Measurements from ENCODE around the gene COX7A2L. TPM values are rescaled to one million over a fixed set of nuclear protein-coding genes. Genes with fewer than 3 reads are reported as not detected.
A peak's percentile ranks its signal among the peaks of the same experiment; 100 is the strongest.
"Not testable (repeated sequence)": the region's sequence is repeated elsewhere in the genome, so short reads cannot be mapped to it uniquely, and the experiment has no call there.

COX7A2L gene
- 102 TPM for polyA plus RNA-seq (2013, experiment 1 of 2)
- 109 TPM for polyA plus RNA-seq (2013, experiment 2 of 2)

- H3K9ac ChIP-seq (ENCODE audit: low read depth, low read length) = peak within 1 kb of the TSS; percentile 93
- WGBS = under 1% methylated on average over 61 of the region's 61 CpGs
- no peaks in the 10 kb centered on the region for H3K36me3 ChIP-seq (ENCODE audit: insufficient read depth, low read length)
- peaks cover 13% of the 10 kb centered on the region for H3K4me1 ChIP-seq (ENCODE audit: insufficient read depth, low read length)
- peak within 1 kb of the TSS; percentile 96 for H3K4me3 ChIP-seq (ENCODE audit: low read length)
- no peaks in the 10 kb centered on the region for H3K9me3 ChIP-seq (ENCODE audit: insufficient read depth, low read depth, low read length)
- H3K27ac ChIP-seq (ENCODE audit: low read depth, low read length) = peak within 1 kb of the TSS; percentile 92
- no peaks in the 10 kb centered on the region for H3K27me3 ChIP-seq (ENCODE audit: insufficient read depth, low read length)
Measured at GRCh38 chr2:42360890-42361727, at the start of gene COX7A2L. Gene COX7A2L, minus strand, starts transcription at chr2:42361217. Its CDS starts 56 bp downstream, at chr2:42361161.

- no peaks in the 10 kb centered on the region for H3K27me3 ChIP-seq (ENCODE audit: insufficient read depth, low read length)
- H3K4me3 ChIP-seq (ENCODE audit: low read length) = no peak overlapping the region
- H3K36me3 ChIP-seq (ENCODE audit: insufficient read depth, low read length) = peaks cover 12% of the 10 kb centered on the region
- H3K9ac ChIP-seq (ENCODE audit: low read depth, low read length) = no peak overlapping the region
- H3K27ac ChIP-seq (ENCODE audit: low read depth, low read length) = no peak overlapping the region
- 0 out of 2 replicates have a peak, but pooled peaks cover 7% of the 10 kb centered on the region for H3K9me3 ChIP-seq (ENCODE audit: insufficient read depth, low read depth, low read length)
- no peaks in the 10 kb centered on the region for H3K4me1 ChIP-seq (ENCODE audit: insufficient read depth, low read length)
- 95% methylated on average over 8 of the region's 8 CpGs for WGBS
Measured at GRCh38 chr2:42408009-42408408, 47.0 kb upstream of the COX7A2L start.

- Histone ChIP-seq H3K4me1 (ENCODE audit: insufficient read depth, low read length) (no peaks in the 10 kb centered on the region), H3K36me3 (ENCODE audit: insufficient read depth, low read length) (peaks cover 12% of the 10 kb centered on the region), H3K27ac (ENCODE audit: low read depth, low read length) (no peak overlapping the region), H3K4me3 (ENCODE audit: low read length) (no peak overlapping the region), H3K27me3 (ENCODE audit: insufficient read depth, low read length) (no peaks in the 10 kb centered on the region), H3K9me3 (ENCODE audit: insufficient read depth, low read depth, low read length) (0 out of 2 replicates have a peak, but pooled peaks cover 7% of the 10 kb centered on the region), H3K9ac (ENCODE audit: low read depth, low read length) (no peak overlapping the region)
- WGBS = 94% methylated on average over 6 of the region's 6 CpGs
Measured at GRCh38 chr2:42407476-42407875, 46.5 kb upstream of the COX7A2L start.

GRCh38 chr2:42404676-42405075, 43.7 kb upstream of the COX7A2L start:
- Histone ChIP-seq H3K9ac (ENCODE audit: low read depth, low read length) (no peak overlapping the region), H3K4me3 (ENCODE audit: low read length) (no peak overlapping the region), H3K27me3 (ENCODE audit: insufficient read depth, low read length) (no peaks in the 10 kb centered on the region), H3K27ac (ENCODE audit: low read depth, low read length) (no peak overlapping the region), H3K36me3 (ENCODE audit: insufficient read depth, low read length) (peaks cover 8% of the 10 kb centered on the region; the same call in 1 of the 2 replicates), H3K4me1 (ENCODE audit: insufficient read depth, low read length) (no peaks in the 10 kb centered on the region), H3K9me3 (ENCODE audit: insufficient read depth, low read depth, low read length) (0 out of 2 replicates have a peak, but pooled peaks cover 7% of the 10 kb centered on the region)
- WGBS = 92% methylated on average over 4 of the region's 4 CpGs

GRCh38 chr2:42401773-42402172, 40.8 kb upstream of the COX7A2L start:
- Histone ChIP-seq H3K27me3 (ENCODE audit: insufficient read depth, low read length) (no peaks in the 10 kb centered on the region), H3K9me3 (ENCODE audit: insufficient read depth, low read depth, low read length) (no peaks in the 10 kb centered on the region), H3K4me1 (ENCODE audit: insufficient read depth, low read length) (no peaks in the 10 kb centered on the region), H3K9ac (ENCODE audit: low read depth, low read length) (no peak overlapping the region), H3K36me3 (ENCODE audit: insufficient read depth, low read length) (no peaks in the 10 kb centered on the region), H3K4me3 (ENCODE audit: low read length) (no peak overlapping the region), H3K27ac (ENCODE audit: low read depth, low read length) (no peak overlapping the region)
- WGBS = 89% methylated on average over 5 of the region's 6 CpGs

GRCh38 chr2:42398052-42398451, 37.0 kb upstream of the COX7A2L start:
- 95% methylated on average over 10 of the region's 11 CpGs for WGBS
- H3K27me3 ChIP-seq (ENCODE audit: insufficient read depth, low read length); H3K4me1 ChIP-seq (ENCODE audit: insufficient read depth, low read length): not testable (repeated sequence)

GRCh38 chr2:42393320-42393719, 32.3 kb upstream of the COX7A2L start:
- not testable (repeated sequence) for H3K4me1 ChIP-seq (ENCODE audit: insufficient read depth, low read length); H3K4me3 ChIP-seq (ENCODE audit: low read length); H3K36me3 ChIP-seq (ENCODE audit: insufficient read depth, low read length); H3K27ac ChIP-seq (ENCODE audit: low read depth, low read length); H3K27me3 ChIP-seq (ENCODE audit: insufficient read depth, low read length); H3K9me3 ChIP-seq (ENCODE audit: insufficient read depth, low read depth, low read length); H3K9ac ChIP-seq (ENCODE audit: low read depth, low read length)
- WGBS = 98% methylated on average over 3 of the region's 3 CpGs

More at GRCh38 chr2:42398052-42398451, 37.0 kb upstream of the COX7A2L start:
- H3K36me3 ChIP-seq (ENCODE audit: insufficient read depth, low read length); H3K9ac ChIP-seq (ENCODE audit: low read depth, low read length); H3K9me3 ChIP-seq (ENCODE audit: insufficient read depth, low read depth, low read length); H3K4me3 ChIP-seq (ENCODE audit: low read length); H3K27ac ChIP-seq (ENCODE audit: low read depth, low read length): not testable (repeated sequence)

- no peak overlapping the region for H3K27ac ChIP-seq (ENCODE audit: low read depth, low read length)
- 90% methylated on average over 1 of the region's 1 CpG for WGBS
- no peak overlapping the region for H3K9ac ChIP-seq (ENCODE audit: low read depth, low read length)
- no peaks in the 10 kb centered on the region for H3K9me3 ChIP-seq (ENCODE audit: insufficient read depth, low read depth, low read length)
- no peak overlapping the region for H3K4me3 ChIP-seq (ENCODE audit: low read length)
- H3K27me3 ChIP-seq (ENCODE audit: insufficient read depth, low read length) = no peaks in the 10 kb centered on the region
- H3K4me1 ChIP-seq (ENCODE audit: insufficient read depth, low read length) = peaks cover 8% of the 10 kb centered on the region; the same call in 1 of the 2 replicates
- H3K36me3 ChIP-seq (ENCODE audit: insufficient read depth, low read length) = no peaks in the 10 kb centered on the region
Measured at GRCh38 chr2:42392191-42392590, 31.2 kb upstream of the COX7A2L start.

GRCh38 chr2:42390401-42390969, 29.5 kb upstream of the COX7A2L start:
- Histone ChIP-seq H3K36me3 (ENCODE audit: insufficient read depth, low read length) (no peaks in the 10 kb centered on the region), H3K4me1 (ENCODE audit: insufficient read depth, low read length) (peaks cover 8% of the 10 kb centered on the region; the same call in 1 of the 2 replicates), H3K4me3 (ENCODE audit: low read length) (no peak overlapping the region), H3K27ac (ENCODE audit: low read depth, low read length) (no peak overlapping the region), H3K9me3 (ENCODE audit: insufficient read depth, low read depth, low read length) (no peaks in the 10 kb centered on the region), H3K27me3 (ENCODE audit: insufficient read depth, low read length) (no peaks in the 10 kb centered on the region), H3K9ac (ENCODE audit: low read depth, low read length) (no peak overlapping the region)
- WGBS = 93% methylated on average over 5 of the region's 5 CpGs

GRCh38 chr2:42386682-42387081, 25.7 kb upstream of the COX7A2L start:
- Histone ChIP-seq H3K9ac (ENCODE audit: low read depth, low read length) (no peak overlapping the region), H3K27ac (ENCODE audit: low read depth, low read length) (no peak overlapping the region), H3K4me3 (ENCODE audit: low read length) (no peak overlapping the region), H3K27me3 (ENCODE audit: insufficient read depth, low read length) (no peaks in the 10 kb centered on the region), H3K4me1 (ENCODE audit: insufficient read depth, low read length) (peaks cover 8% of the 10 kb centered on the region; the same call in 1 of the 2 replicates), H3K36me3 (ENCODE audit: insufficient read depth, low read length) (no peaks in the 10 kb centered on the region), H3K9me3 (ENCODE audit: insufficient read depth, low read depth, low read length) (no peaks in the 10 kb centered on the region)
- WGBS = 93% methylated on average over 5 of the region's 5 CpGs

- Histone ChIP-seq H3K36me3 (ENCODE audit: insufficient read depth, low read length) (no peaks in the 10 kb centered on the region), H3K27ac (ENCODE audit: low read depth, low read length) (no peak overlapping the region), H3K9me3 (ENCODE audit: insufficient read depth, low read depth, low read length) (no peaks in the 10 kb centered on the region), H3K4me3 (ENCODE audit: low read length) (no peak overlapping the region), H3K27me3 (ENCODE audit: insufficient read depth, low read length) (no peaks in the 10 kb centered on the region), H3K9ac (ENCODE audit: low read depth, low read length) (no peak overlapping the region), H3K4me1 (ENCODE audit: insufficient read depth, low read length) (no peaks in the 10 kb centered on the region)
- WGBS = 81% methylated on average over 7 of the region's 7 CpGs
Measured at GRCh38 chr2:42385225-42385624, 24.2 kb upstream of the COX7A2L start.

All from HUES64 (cell line).